IMR-90 (cell line): Measurements from ENCODE around the gene CEP41. TPM values are rescaled to one million over a fixed set of nuclear protein-coding genes. Genes with fewer than 3 reads are reported as not detected.

Experiments
- ATAC-seq: fragments of 200-7000 bp; cut with Tn5 transposase; 2 replicates; pipeline ENCODE4 v1.9.1; 2020; ENCODE audit warnings: low read depth, mild to moderate bottlenecking, moderate library complexity
- BruUV-seq: library from RNA; stranded (reverse); fragments of 400-500 nt; replicated peaks from 2 replicates; lab custom pipeline; 2021; lab: Mats Ljungman, UMichigan
- CTCF ChIA-PET: fragments of 300-600 bp; formaldehyde crosslinking; extraction: SDS; loops from one replicate; lab custom pipeline; 2021; ENCODE audit warnings: antibody characterized with exemption; lab: Yijun Ruan, JAX
- POLR2A ChIA-PET: fragments of 300-600 bp; sonication (Branson Sonifier 250); formaldehyde crosslinking; loops from one replicate; lab custom pipeline; 2022; ENCODE audit warnings: antibody characterized with exemption; ENCODE audit not compliant: unreplicated experiment; lab: Charles Lee
- DNase-seq: peaks from one replicate; pipeline ENCODE4 v3.0.0; 2013
- H2AFZ ChIP-seq: replicated peaks from 2 replicates; pipeline ENCODE3; 2013; ENCODE audit warnings: low read length, mild to moderate bottlenecking; ENCODE audit not compliant: poor library complexity
- H2AK5ac ChIP-seq: 2 replicates; pipeline ENCODE4 v1.6.1; 2013; ENCODE audit warnings: low read depth, low read length, inconsistent platforms
- H2AK9ac ChIP-seq: replicated peaks from 2 replicates; pipeline ENCODE3; 2013; ENCODE audit warnings: mild to moderate bottlenecking, low read depth, low read length, moderate library complexity; ENCODE audit not compliant: poor library complexity
- H2BK120ac ChIP-seq: 2 replicates; pipeline ENCODE4 v1.6.1; 2013; ENCODE audit warnings: low read depth, low read length, inconsistent platforms
- H2BK15ac ChIP-seq: 3 replicates; pipeline ENCODE4 v1.6.1; 2013; ENCODE audit warnings: low read depth, low read length, inconsistent platforms
- H2BK20ac ChIP-seq: 2 replicates; pipeline ENCODE4 v1.6.1; 2013; ENCODE audit warnings: low read depth, mild to moderate bottlenecking, inconsistent platforms, low read length, moderate library complexity
- H2BK5ac ChIP-seq: 2 replicates; pipeline ENCODE4 v1.6.1; 2013; ENCODE audit warnings: mild to moderate bottlenecking, low read depth, low read length, inconsistent platforms; ENCODE audit not compliant: poor library complexity, severe bottlenecking
- H3K14ac ChIP-seq: replicated peaks from 2 replicates; pipeline ENCODE4 v1.6.1; 2013; ENCODE audit warnings: low read depth, low read length, inconsistent platforms
- H3K18ac ChIP-seq: 2 replicates; pipeline ENCODE4 v1.6.1; 2013; ENCODE audit warnings: low read depth, low read length, control low read depth
- H3K23ac ChIP-seq: 2 replicates; pipeline ENCODE4 v1.6.1; 2013; ENCODE audit warnings: low read depth, low read length, inconsistent platforms
- H3K27ac ChIP-seq: 2 replicates; pipeline ENCODE4 v1.5.1; 2013; ENCODE audit warnings: mild to moderate bottlenecking, control low read depth, low read length; ENCODE audit not compliant: insufficient read depth
- H3K27me3 ChIP-seq: 2 replicates; pipeline ENCODE4 v1.6.1; 2013; ENCODE audit warnings: low read length; ENCODE audit not compliant: control insufficient read depth, insufficient read depth
- H3K36me3 ChIP-seq: 2 replicates; pipeline ENCODE4 v1.6.1; 2013; ENCODE audit warnings: low read length, mixed read lengths; ENCODE audit not compliant: control insufficient read depth, insufficient read depth
- H3K4ac ChIP-seq: 2 replicates; pipeline ENCODE4 v1.6.1; 2013; ENCODE audit warnings: low read depth, low read length, inconsistent platforms
- H3K4me1 ChIP-seq: 2 replicates; pipeline ENCODE4 v1.6.1; 2013; ENCODE audit warnings: low read length, mixed read lengths; ENCODE audit not compliant: control insufficient read depth, insufficient read depth
- H3K4me2 ChIP-seq: 2 replicates; pipeline ENCODE4 v1.6.1; 2013; ENCODE audit warnings: low read depth, mild to moderate bottlenecking, control low read depth, low read length, moderate library complexity
- H3K4me3 ChIP-seq: 2 replicates; pipeline ENCODE4 v1.5.1; 2013; ENCODE audit warnings: low read depth, mild to moderate bottlenecking, control low read depth, low read length, moderate library complexity; ENCODE audit not compliant: insufficient read depth
- H3K56ac ChIP-seq: 2 replicates; pipeline ENCODE4 v1.6.1; 2013; ENCODE audit warnings: low read length, inconsistent platforms; ENCODE audit not compliant: insufficient read depth; ENCODE audit errors: extremely low read depth
- H3K79me1 ChIP-seq, 2 experiments: 2 replicates each; pipeline ENCODE4 v1.6.1; 2013; ENCODE audit warnings: low read length in 2 of 2, inconsistent platforms in 1 of 2, low read depth in 1 of 2
- H3K9ac ChIP-seq: 2 replicates; pipeline ENCODE4 v1.6.1; 2013; ENCODE audit warnings: low read depth, low read length, control low read depth
- H3K9me1 ChIP-seq: 2 replicates; pipeline ENCODE4 v1.6.1; 2013; ENCODE audit warnings: low read length, inconsistent platforms; ENCODE audit not compliant: insufficient read depth
- H3K9me3 ChIP-seq: 2 replicates; pipeline ENCODE4 v1.6.1; 2013; ENCODE audit warnings: low read length; ENCODE audit not compliant: control insufficient read depth, insufficient read depth
- H4K20me1 ChIP-seq: 2 replicates; pipeline ENCODE4 v1.6.1; 2013; ENCODE audit warnings: low read length, inconsistent platforms; ENCODE audit not compliant: insufficient read depth
- H4K5ac ChIP-seq: 2 replicates; pipeline ENCODE4 v1.6.1; 2013; ENCODE audit warnings: mild to moderate bottlenecking, low read depth, low read length, control low read depth
- H4K8ac ChIP-seq, 2 experiments: 2 replicates each; pipeline ENCODE4 v1.6.1; 2013; ENCODE audit warnings: low read depth in 2 of 2, low read length in 2 of 2, control low read depth in 1 of 2, inconsistent platforms in 1 of 2
- H4K91ac ChIP-seq: 2 replicates; pipeline ENCODE4 v1.6.1; 2013; ENCODE audit warnings: low read depth, low read length, inconsistent platforms; ENCODE audit not compliant: insufficient read depth
- CEBPB ChIP-seq: IDR thresholded peaks from 2 replicates; pipeline ENCODE4 v1.6.1; 2012; ENCODE audit warnings: low read depth, low read length, improper control_type of control experiment
- CHD1 ChIP-seq: IDR thresholded peaks from 2 replicates; pipeline ENCODE4 v1.6.1; 2012; ENCODE audit warnings: low read depth, low read length, improper control_type of control experiment
- ELK1 ChIP-seq: fragments of 150-350 bp; IDR thresholded peaks from 2 replicates; pipeline ENCODE4 v1.6.1; 2016; ENCODE audit warnings: low read depth, mild to moderate bottlenecking, low read length, moderate library complexity, borderline replicate concordance
- MAZ ChIP-seq: IDR thresholded peaks from 2 replicates; pipeline ENCODE4 v1.6.1; 2012; ENCODE audit warnings: low read depth, mild to moderate bottlenecking, low read length, improper control_type of control experiment, moderate library complexity, borderline replicate concordance
- MXI1 ChIP-seq: IDR thresholded peaks from 2 replicates; pipeline ENCODE4 v1.6.1; 2012; ENCODE audit warnings: low read depth, mild to moderate bottlenecking, low read length, moderate library complexity, borderline replicate concordance
- POLR2A ChIP-seq: IDR thresholded peaks from 2 replicates; pipeline ENCODE4 v1.6.1; 2012; ENCODE audit warnings: mild to moderate bottlenecking, low read depth, low read length
- RAD21 ChIP-seq: IDR thresholded peaks from 2 replicates; pipeline ENCODE4 v1.6.1; 2012; ENCODE audit warnings: low read length, improper control_type of control experiment
- SMC3 ChIP-seq: fragments of 150-350 bp; IDR thresholded peaks from 2 replicates; pipeline ENCODE4 v1.6.1; 2016; ENCODE audit warnings: low read depth, mild to moderate bottlenecking, antibody characterized with exemption, low read length, moderate library complexity
- USF2 ChIP-seq: fragments of 150-350 bp; IDR thresholded peaks from 2 replicates; pipeline ENCODE4 v1.6.1; 2017; ENCODE audit warnings: mild to moderate bottlenecking, antibody characterized with exemption, low read length, low read depth
- WGBS, 2 experiments: methylation state at CpG; one replicate each; pipeline versions ENCODE4 v1.1.5 to v1.1.7; 2013; ENCODE audit warnings: missing lambda C conversion rate in 2 of 2; ENCODE audit not compliant: insufficient read length in 1 of 2; ENCODE audit errors: extremely low coverage in 2 of 2; 5-methylcytosine and 5-hydroxymethylcytosine counted together
- dilution Hi-C: fragments of 300-500 bp; cut with HindIII; formaldehyde crosslinking; loops from one replicate; pipeline ENCODE4 v1.14.3; 2018; ENCODE audit warnings: low sequenced_read_pairs; ENCODE audit not compliant: unreplicated experiment
- in situ Hi-C: fragments of 300-500 bp; cut with MboI; formaldehyde crosslinking; loops from 3 replicates; pipeline ENCODE4 v1.14.3; 2019; ENCODE audit warnings: low sequenced_read_pairs, inconsistent platforms, mixed read lengths
- intact Hi-C: fragments of 100-400 bp; cut with micrococcal nuclease; formaldehyde crosslinking; loops from 2 replicates; pipeline ENCODE4 v1.10.0; 2022
- polyA plus RNA-seq, 3 experiments: library from polyadenylated mRNA; depleted of rRNA; stranded (reverse); fragments of >200 nt; gene quantifications; 2 replicates each; pipeline ENCODE4 v1.2.3, GENCODE V29; 2012; ENCODE audit warnings: low replicate concordance in 1 of 3
- total RNA-seq: library from RNA; depleted of rRNA; stranded (reverse); fragments of >200 nt; gene quantifications from 2 replicates; pipeline ENCODE4 v1.2.3, GENCODE V29; 2012

Gene CEP41
- total and polyA plus RNA-seq, 2 of the 4 experiments (the other 2 are of a cell fraction) = 12.2 to 21.9 TPM

- ChIA-PET CTCF (no interaction called here), POLR2A (no interaction called here)
- Histone ChIP-seq H3K27me3 (peaks cover 2% of the 10 kb centered on the region), H2BK120ac (no peak overlapping the region), H3K27ac (no peak overlapping the region), H3K4me2 (no peak overlapping the region), H2AK5ac (no peak overlapping the region), H4K20me1 (no peaks in the 10 kb centered on the region), H3K23ac (no peak overlapping the region), H2BK5ac (no peak overlapping the region), H3K14ac (no peak overlapping the region), H4K8ac (no peak overlapping the region), H3K79me1 (no peaks in the 10 kb centered on the region), H2BK20ac (no peak overlapping the region), H2BK15ac (no peak overlapping the region), H2AK9ac (no peak overlapping the region), H3K4ac (no peak overlapping the region), H3K36me3 (no peaks in the 10 kb centered on the region), H3K9me3 (peaks cover 8% of the 10 kb centered on the region), H3K4me1 (no peaks in the 10 kb centered on the region), H3K4me3 (no peak overlapping the region), H4K5ac (no peak overlapping the region), H4K91ac (no peak overlapping the region), H3K9me1 (no peaks in the 10 kb centered on the region), H3K9ac (no peak overlapping the region), H2AFZ (no peak overlapping the region), H3K56ac (no peak overlapping the region), H3K18ac (no peak overlapping the region)
- TF ChIP-seq SMC3 (no peak), USF2 (no peak), CEBPB (no peak), CHD1 (no peak), MXI1 (no peak), POLR2A (no peak), MAZ (no peak), RAD21 (no peak), ELK1 (no peak)
- in situ Hi-C loops (no loop called here), intact Hi-C loops (no loop called here), dilution Hi-C loops (no loop called here)
- DNase-seq (no peak), ATAC-seq (no peak)
- no CpG with 5 or more reads among the region's 2 CpGs for WGBS, 2 experiments
- BruUV-seq = no TSS peak
These were observed 17.4 kb upstream of the CEP41 start for GRCh38 chr7:130458257-130458656.
